Measurements from ENCODE around the gene COL11A2. TPM values are rescaled to one million over a fixed set of nuclear protein-coding genes. Genes with fewer than 3 reads are reported as not detected.
A peak's percentile ranks its signal among the peaks of the same experiment; 100 is the strongest.

COL11A2 gene
- total RNA-seq, 1 donor from 2014 or later: 0.96 TPM

GRCh38 chr6:33193619-33194018 lies 1.4 kb upstream of the COL11A2 start:
- no peak for DNase-seq (ENCODE audit: low read depth)

GRCh38 chr6:33192671-33193602 lies 670 bp upstream of the COL11A2 start:
- DNase-seq (ENCODE audit: low read depth): no peak

- DNase-seq (ENCODE audit: low read depth): peak; percentile 80
Observed at GRCh38 chr6:33191383-33192104, 723 bp downstream of the COL11A2 start.

- no peak for DNase-seq (ENCODE audit: low read depth)
Observed at GRCh38 chr6:33190504-33191107, 1.7 kb downstream of the COL11A2 start.

- no peak for DNase-seq (ENCODE audit: low read depth)
Observed at GRCh38 chr6:33189625-33190448, 2.4 kb downstream of the COL11A2 start.

GRCh38 chr6:33189164-33189563 lies 3.1 kb downstream of the COL11A2 start:
- no peak for DNase-seq (ENCODE audit: low read depth)

- DNase-seq (ENCODE audit: low read depth): no peak
Observed at GRCh38 chr6:33187809-33188208, 4.5 kb downstream of the COL11A2 start.

GRCh38 chr6:33185654-33186187 lies 6.5 kb downstream of the COL11A2 start:
- DNase-seq (ENCODE audit: low read depth): no peak

- DNase-seq (ENCODE audit: low read depth): no peak
Observed at GRCh38 chr6:33185190-33185589, 7.1 kb downstream of the COL11A2 start.

- no peak for DNase-seq (ENCODE audit: low read depth)
Observed at GRCh38 chr6:33183071-33183683, 9.1 kb downstream of the COL11A2 start.

- DNase-seq (ENCODE audit: low read depth): no peak
Observed at GRCh38 chr6:33181141-33181540, 11.1 kb downstream of the COL11A2 start.

GRCh38 chr6:33178755-33179475 lies 13.4 kb downstream of the COL11A2 start:
- no peak for DNase-seq (ENCODE audit: low read depth)

GRCh38 chr6:33177552-33178446 lies 14.5 kb downstream of the COL11A2 start:
- peak; percentile 49 for DNase-seq (ENCODE audit: low read depth)

- DNase-seq (ENCODE audit: low read depth): no peak
Observed at GRCh38 chr6:33176906-33177305, 15.4 kb downstream of the COL11A2 start.

- no peak for DNase-seq (ENCODE audit: low read depth)
Observed at GRCh38 chr6:33175436-33176069, 16.7 kb downstream of the COL11A2 start.

GRCh38 chr6:33174784-33175183 lies 17.5 kb downstream of the COL11A2 start:
- no peak for DNase-seq (ENCODE audit: low read depth)

GRCh38 chr6:33173535-33174180 lies 18.6 kb downstream of the COL11A2 start:
- DNase-seq (ENCODE audit: low read depth): no peak
